HG03025 (cell line): ENCODE measurements around the gene HOXA3.

Experiments
- ATAC-seq: cut with Tn5 transposase; IDR thresholded peaks from one replicate; pipeline ENCODE4 v1.9.1; 2021; ENCODE audit warnings: mild to moderate bottlenecking, moderate library complexity; ENCODE audit not compliant: unreplicated experiment, low FRiP score

The HOXA3 gene

GRCh38 chr7:27106901-27107240, 45.5 kb downstream of the HOXA3 start:
- ATAC-seq = no peak

- ATAC-seq = no peak
Observed at GRCh38 chr7:27106181-27106900, 46.0 kb downstream of the HOXA3 start.

GRCh38 chr7:27105301-27106031, 46.9 kb downstream of the HOXA3 start:
- ATAC-seq = no peak

GRCh38 chr7:27104341-27105058, 47.9 kb downstream of the HOXA3 start:
- no peak for ATAC-seq

- no peak for ATAC-seq
Observed at GRCh38 chr7:27103489-27104226, 48.7 kb downstream of the HOXA3 start.

- no peak for ATAC-seq
Observed at GRCh38 chr7:27102581-27103442, 49.6 kb downstream of the HOXA3 start, which contains the start of gene HOXA2. HOXA2 (minus strand) TSS chr7:27102683; CDS start chr7:27102500, 183 bp downstream.

- ATAC-seq = no peak
Observed at GRCh38 chr7:27101957-27102580, 50.3 kb downstream of the HOXA3 start.

- no peak for ATAC-seq
Observed at GRCh38 chr7:27101171-27101956, 51.0 kb downstream of the HOXA3 start.

GRCh38 chr7:27100694-27101170, 51.7 kb downstream of the HOXA3 start:
- no peak for ATAC-seq

- ATAC-seq = no peak
Observed at GRCh38 chr7:27099453-27100370, 52.7 kb downstream of the HOXA3 start.

GRCh38 chr7:27098578-27099451, 53.6 kb downstream of the HOXA3 start:
- ATAC-seq = no peak

GRCh38 chr7:27097686-27098577, 54.5 kb downstream of the HOXA3 start:
- no peak for ATAC-seq

- peak; percentile 16 for ATAC-seq
Observed at GRCh38 chr7:27096768-27097514, 55.4 kb downstream of the HOXA3 start.

- ATAC-seq = peak; percentile 79
Observed at GRCh38 chr7:27095897-27096767, 56.3 kb downstream of the HOXA3 start, which contains the start of gene HOXA1. HOXA1 (minus strand) TSS chr7:27096000; CDS start chr7:27095912, 88 bp downstream.
